HL-60 (cell line): ENCODE data around the gene RGS6.

Experiments used
- POLR2AphosphoS5 ChIP-seq: IDR thresholded peaks from 2 replicates; pipeline ENCODE4 v1.6.1; 2012; ENCODE audit warnings: low read depth
- TF ChIP-seq, protein P1 (sequence below): IDR thresholded peaks from one replicate; pipeline ENCODE4 v1.5.1; 2011; ENCODE audit warnings: low read length, control low read depth, inconsistent platforms; ENCODE audit not compliant: insufficient read depth
- TF ChIP-seq, protein P2 (sequence below): IDR thresholded peaks from 2 replicates; pipeline ENCODE4 v1.6.1; 2012; ENCODE audit warnings: low read depth; ENCODE audit not compliant: insufficient replicate concordance

DNA sequence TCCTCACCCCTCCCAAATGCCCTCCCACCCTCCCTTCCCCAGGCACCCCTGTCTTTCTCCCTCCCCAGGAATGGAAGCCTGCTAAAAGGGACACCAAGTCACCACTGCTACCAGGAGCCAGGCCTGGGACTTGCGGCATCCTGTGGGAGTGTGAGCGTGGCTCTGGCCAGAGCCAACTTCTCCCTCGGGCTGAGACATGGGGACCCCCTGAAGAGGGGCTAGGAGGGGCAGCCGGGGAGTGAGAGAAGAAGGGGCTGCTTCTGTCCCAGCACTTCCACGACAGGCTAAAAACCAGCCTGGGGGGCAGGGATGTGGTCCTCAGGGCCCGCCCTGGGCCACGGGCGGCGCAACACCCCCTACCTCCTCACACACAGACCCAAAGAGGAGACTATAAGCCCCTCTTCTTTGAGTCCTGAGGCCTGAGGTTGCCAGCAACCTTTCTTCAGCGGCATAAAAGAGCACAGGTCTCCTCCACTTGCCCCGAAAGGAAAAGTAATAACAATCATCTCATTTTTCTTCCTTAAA, 682.7 kb downstream of the RGS6 start:
- TF ChIP-seq, protein P1, sequence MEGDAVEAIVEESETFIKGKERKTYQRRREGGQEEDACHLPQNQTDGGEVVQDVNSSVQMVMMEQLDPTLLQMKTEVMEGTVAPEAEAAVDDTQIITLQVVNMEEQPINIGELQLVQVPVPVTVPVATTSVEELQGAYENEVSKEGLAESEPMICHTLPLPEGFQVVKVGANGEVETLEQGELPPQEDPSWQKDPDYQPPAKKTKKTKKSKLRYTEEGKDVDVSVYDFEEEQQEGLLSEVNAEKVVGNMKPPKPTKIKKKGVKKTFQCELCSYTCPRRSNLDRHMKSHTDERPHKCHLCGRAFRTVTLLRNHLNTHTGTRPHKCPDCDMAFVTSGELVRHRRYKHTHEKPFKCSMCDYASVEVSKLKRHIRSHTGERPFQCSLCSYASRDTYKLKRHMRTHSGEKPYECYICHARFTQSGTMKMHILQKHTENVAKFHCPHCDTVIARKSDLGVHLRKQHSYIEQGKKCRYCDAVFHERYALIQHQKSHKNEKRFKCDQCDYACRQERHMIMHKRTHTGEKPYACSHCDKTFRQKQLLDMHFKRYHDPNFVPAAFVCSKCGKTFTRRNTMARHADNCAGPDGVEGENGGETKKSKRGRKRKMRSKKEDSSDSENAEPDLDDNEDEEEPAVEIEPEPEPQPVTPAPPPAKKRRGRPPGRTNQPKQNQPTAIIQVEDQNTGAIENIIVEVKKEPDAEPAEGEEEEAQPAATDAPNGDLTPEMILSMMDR, result no peak
- TF ChIP-seq, protein P2, sequence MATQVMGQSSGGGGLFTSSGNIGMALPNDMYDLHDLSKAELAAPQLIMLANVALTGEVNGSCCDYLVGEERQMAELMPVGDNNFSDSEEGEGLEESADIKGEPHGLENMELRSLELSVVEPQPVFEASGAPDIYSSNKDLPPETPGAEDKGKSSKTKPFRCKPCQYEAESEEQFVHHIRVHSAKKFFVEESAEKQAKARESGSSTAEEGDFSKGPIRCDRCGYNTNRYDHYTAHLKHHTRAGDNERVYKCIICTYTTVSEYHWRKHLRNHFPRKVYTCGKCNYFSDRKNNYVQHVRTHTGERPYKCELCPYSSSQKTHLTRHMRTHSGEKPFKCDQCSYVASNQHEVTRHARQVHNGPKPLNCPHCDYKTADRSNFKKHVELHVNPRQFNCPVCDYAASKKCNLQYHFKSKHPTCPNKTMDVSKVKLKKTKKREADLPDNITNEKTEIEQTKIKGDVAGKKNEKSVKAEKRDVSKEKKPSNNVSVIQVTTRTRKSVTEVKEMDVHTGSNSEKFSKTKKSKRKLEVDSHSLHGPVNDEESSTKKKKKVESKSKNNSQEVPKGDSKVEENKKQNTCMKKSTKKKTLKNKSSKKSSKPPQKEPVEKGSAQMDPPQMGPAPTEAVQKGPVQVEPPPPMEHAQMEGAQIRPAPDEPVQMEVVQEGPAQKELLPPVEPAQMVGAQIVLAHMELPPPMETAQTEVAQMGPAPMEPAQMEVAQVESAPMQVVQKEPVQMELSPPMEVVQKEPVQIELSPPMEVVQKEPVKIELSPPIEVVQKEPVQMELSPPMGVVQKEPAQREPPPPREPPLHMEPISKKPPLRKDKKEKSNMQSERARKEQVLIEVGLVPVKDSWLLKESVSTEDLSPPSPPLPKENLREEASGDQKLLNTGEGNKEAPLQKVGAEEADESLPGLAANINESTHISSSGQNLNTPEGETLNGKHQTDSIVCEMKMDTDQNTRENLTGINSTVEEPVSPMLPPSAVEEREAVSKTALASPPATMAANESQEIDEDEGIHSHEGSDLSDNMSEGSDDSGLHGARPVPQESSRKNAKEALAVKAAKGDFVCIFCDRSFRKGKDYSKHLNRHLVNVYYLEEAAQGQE, result no peak
- TF ChIP-seq POLR2AphosphoS5, result no peak
